Effector memory CD8-positive, alpha-beta T cell (primary cell): ENCODE data around the gene APBA2.

Experiments
- ATAC-seq: fragments of 150-1000 bp; cut with Tn5 transposase; replicated peaks from 2 replicates; pipeline ENCODE4 v1.10.0; 2021; ENCODE audit warnings: mild to moderate bottlenecking, moderate library complexity
- DNase-seq, 3 experiments: peaks; one replicate each; pipeline ENCODE4 v3.0.0; 2021
- H3K27ac Mint-ChIP-seq, 2 donors: one replicate each; pipeline ENCODE4 v1.8.0; 2022; ENCODE audit warnings: mild to moderate bottlenecking in 2 of 2, mixed read lengths in 2 of 2, moderate library complexity in 2 of 2
- H3K27me3 Mint-ChIP-seq, 2 donors: one replicate each; pipeline ENCODE4 v1.8.0; 2022; ENCODE audit warnings: mixed read lengths in 2 of 2
- H3K36me3 Mint-ChIP-seq: one replicate; pipeline ENCODE4 v1.8.0; 2022; ENCODE audit warnings: mild to moderate bottlenecking, moderate library complexity, mixed read lengths; ENCODE audit not compliant: insufficient read depth
- H3K4me1 Mint-ChIP-seq, 2 donors: one replicate each; pipeline ENCODE4 v1.8.0; 2022; ENCODE audit warnings: low read depth in 2 of 2, mixed read lengths in 2 of 2
- H3K4me3 Mint-ChIP-seq, 2 donors: one replicate each; pipeline ENCODE4 v1.8.0; 2022; ENCODE audit warnings: mild to moderate bottlenecking in 2 of 2, mixed read lengths in 2 of 2, moderate library complexity in 2 of 2
- H3K9me3 Mint-ChIP-seq, 2 donors: one replicate each; pipeline ENCODE4 v1.8.0; 2022; ENCODE audit warnings: mixed read lengths in 2 of 2

Gene APBA2

GRCh38 chr15:29127506-29128430, 242.0 kb downstream of the APBA2 start:
- ATAC-seq, result no peak
- DNase-seq, result no peak
- Mint-ChIP-seq H3K27me3 (peaks cover 0 to 16% of the 10 kb centered on the region in 2 donors), H3K9me3 (no peaks in the 10 kb centered on the region), H3K27ac (no peak overlapping the region), H3K4me1 (no peaks in the 10 kb centered on the region), H3K36me3 (peaks cover 3% of the 10 kb centered on the region), H3K4me3 (no peak overlapping the region)

- peaks cover 9 to 25% of the 10 kb centered on the region in 2 donors for H3K27me3 Mint-ChIP-seq
- no peak for DNase-seq
- H3K27ac Mint-ChIP-seq, result no peak overlapping the region
- no peaks in the 10 kb centered on the region for H3K9me3 Mint-ChIP-seq
- H3K4me1 Mint-ChIP-seq, result no peaks in the 10 kb centered on the region
- H3K36me3 Mint-ChIP-seq, result peaks cover 3% of the 10 kb centered on the region
- H3K4me3 Mint-ChIP-seq, result no peak overlapping the region
- no peak for ATAC-seq
These were observed 242.9 kb downstream of the APBA2 start for GRCh38 chr15:29128671-29129070.

- no peak overlapping the region for H3K27ac Mint-ChIP-seq
- no peaks in the 10 kb centered on the region for H3K9me3 Mint-ChIP-seq
- no peak overlapping the region for H3K4me3 Mint-ChIP-seq
- H3K4me1 Mint-ChIP-seq, result no peaks in the 10 kb centered on the region
- DNase-seq, result no peak
- peaks cover 13 to 31% of the 10 kb centered on the region in 2 donors for H3K27me3 Mint-ChIP-seq
- no peak for ATAC-seq
- peaks cover 3% of the 10 kb centered on the region for H3K36me3 Mint-ChIP-seq
These were observed 243.4 kb downstream of the APBA2 start for GRCh38 chr15:29129221-29129620.

- Mint-ChIP-seq H3K9me3 (no peaks in the 10 kb centered on the region), H3K4me1 (no peaks in the 10 kb centered on the region), H3K27ac (no peak overlapping the region), H3K4me3 (no peak overlapping the region), H3K36me3 (peaks cover 3% of the 10 kb centered on the region), H3K27me3 (peaks cover 13 to 38% of the 10 kb centered on the region in 2 donors)
- ATAC-seq (no peak), DNase-seq (no peak)
These were observed 244.2 kb downstream of the APBA2 start for GRCh38 chr15:29129926-29130325.

- ATAC-seq (no peak), DNase-seq (no peak)
- H3K9me3 Mint-ChIP-seq, result no peaks in the 10 kb centered on the region
- H3K27me3 Mint-ChIP-seq, result peaks cover 13 to 43% of the 10 kb centered on the region in 2 donors
- no peak overlapping the region for H3K27ac Mint-ChIP-seq
- H3K4me1 Mint-ChIP-seq, result no peaks in the 10 kb centered on the region
- peaks cover 3% of the 10 kb centered on the region for H3K36me3 Mint-ChIP-seq
- no peak overlapping the region for H3K4me3 Mint-ChIP-seq
These were observed 244.7 kb downstream of the APBA2 start for GRCh38 chr15:29130476-29130875.

- ATAC-seq (no peak), DNase-seq (no peak)
- Mint-ChIP-seq H3K27ac (no peak overlapping the region), H3K4me1 (no peaks in the 10 kb centered on the region), H3K27me3 (peaks cover 13 to 44% of the 10 kb centered on the region in 2 donors), H3K9me3 (no peaks in the 10 kb centered on the region), H3K4me3 (no peak overlapping the region), H3K36me3 (peaks cover 3% of the 10 kb centered on the region)
These were observed 245.4 kb downstream of the APBA2 start for GRCh38 chr15:29130951-29131839.

DNA sequence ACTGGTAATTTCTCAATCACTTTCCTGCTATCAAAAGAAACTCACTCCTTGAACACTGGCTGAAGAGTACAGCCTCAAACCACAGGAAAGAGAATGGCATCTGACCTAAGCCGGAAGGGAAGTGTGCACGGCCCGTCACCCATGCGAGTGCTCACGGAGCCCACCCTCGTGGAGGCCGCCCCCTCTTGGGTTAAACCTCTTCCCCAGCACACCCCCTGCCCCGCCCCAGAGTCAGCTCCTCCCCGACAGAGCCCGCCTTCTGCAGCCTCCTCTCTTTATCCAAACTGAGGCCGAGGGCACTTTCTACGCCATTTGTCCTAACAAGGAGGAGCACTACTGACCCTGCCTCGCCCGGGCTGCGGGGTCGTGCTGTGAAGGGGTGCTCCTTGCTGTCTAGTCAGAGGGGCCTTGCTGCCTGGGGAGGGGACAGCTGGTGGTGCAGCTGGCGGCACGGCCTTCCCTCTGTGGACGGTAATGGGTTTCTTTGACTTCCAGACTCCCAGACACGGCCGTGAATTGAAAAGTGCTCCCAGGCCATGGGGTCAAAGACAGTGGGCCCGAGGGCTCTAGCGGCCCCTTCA, 246.2 kb downstream of the APBA2 start:
- Mint-ChIP-seq H3K27me3 (peaks cover 16 to 50% of the 10 kb centered on the region in 2 donors), H3K9me3 (no peaks in the 10 kb centered on the region), H3K36me3 (peaks cover 3% of the 10 kb centered on the region), H3K4me1 (no peaks in the 10 kb centered on the region), H3K27ac (no peak overlapping the region), H3K4me3 (no peak overlapping the region)
- DNase-seq (no peak), ATAC-seq (no peak)

GRCh38 chr15:29132735-29133181, 247.0 kb downstream of the APBA2 start:
- H3K4me1 Mint-ChIP-seq, result no peaks in the 10 kb centered on the region
- H3K27me3 Mint-ChIP-seq, result peaks cover 19 to 51% of the 10 kb centered on the region in 2 donors
- H3K36me3 Mint-ChIP-seq, result peaks cover 3% of the 10 kb centered on the region
- DNase-seq (no peak), ATAC-seq (no peak)
- H3K4me3 Mint-ChIP-seq, result no peak overlapping the region
- H3K27ac Mint-ChIP-seq, result no peak overlapping the region
- H3K9me3 Mint-ChIP-seq, result no peaks in the 10 kb centered on the region

DNA sequence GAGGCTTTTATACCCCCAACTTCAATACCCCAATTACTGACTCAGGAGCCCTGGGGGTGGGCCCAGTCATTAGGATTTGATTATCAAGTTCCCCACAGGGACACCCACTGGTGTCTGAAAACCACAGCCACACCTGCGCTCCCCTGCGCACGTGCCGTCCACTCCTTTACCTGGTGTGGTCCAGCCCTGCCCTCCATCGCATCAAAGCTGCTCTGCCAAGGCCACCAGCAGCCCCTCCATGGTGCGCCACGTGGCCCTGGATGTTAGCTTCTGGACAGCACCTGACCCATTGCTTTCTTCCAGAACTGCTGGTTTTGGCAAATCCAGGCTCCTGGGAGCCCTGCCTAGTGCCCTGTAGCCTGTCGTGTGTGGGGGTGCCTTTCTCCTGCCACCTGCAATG, 247.5 kb downstream of the APBA2 start:
- ATAC-seq (no peak), DNase-seq (no peak)
- H3K27ac Mint-ChIP-seq, result no peak overlapping the region

GRCh38 chr15:29133791-29134190, 248.0 kb downstream of the APBA2 start:
- Mint-ChIP-seq H3K9me3 (no peaks in the 10 kb centered on the region), H3K36me3 (peaks cover 3% of the 10 kb centered on the region), H3K4me3 (no peak overlapping the region), H3K27me3 (peaks cover 27 to 61% of the 10 kb centered on the region in 2 donors), H3K27ac (no peak overlapping the region), H3K4me1 (no peaks in the 10 kb centered on the region)
- DNase-seq (no peak), ATAC-seq (no peak)

More for the DNA sequence above, 247.5 kb downstream of the APBA2 start:
- Mint-ChIP-seq H3K36me3 (peaks cover 3% of the 10 kb centered on the region), H3K4me1 (no peaks in the 10 kb centered on the region), H3K4me3 (no peak overlapping the region), H3K9me3 (no peaks in the 10 kb centered on the region), H3K27me3 (peaks cover 22 to 56% of the 10 kb centered on the region in 2 donors)

DNA sequence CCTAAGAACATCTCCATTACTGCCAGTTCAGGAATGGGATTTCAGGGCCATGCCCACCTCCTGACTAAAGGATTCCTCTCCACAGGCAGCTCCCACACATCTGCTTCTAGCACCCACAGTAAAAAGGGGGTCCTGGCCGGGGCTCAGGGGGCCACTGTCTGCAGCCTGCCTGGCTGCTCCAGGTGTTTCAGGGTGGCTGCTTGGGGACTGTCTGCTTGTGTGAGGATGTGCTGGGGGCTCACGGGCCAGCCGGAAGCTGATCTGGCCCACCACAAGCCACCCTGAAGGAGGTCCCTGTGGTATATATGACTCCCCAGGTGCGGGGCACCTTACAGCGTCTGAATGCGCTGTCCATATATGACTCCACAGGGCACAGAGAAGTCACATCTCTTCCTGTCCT, 248.5 kb downstream of the APBA2 start:
- H3K9me3 Mint-ChIP-seq, result no peaks in the 10 kb centered on the region
- no peak for ATAC-seq

DNA sequence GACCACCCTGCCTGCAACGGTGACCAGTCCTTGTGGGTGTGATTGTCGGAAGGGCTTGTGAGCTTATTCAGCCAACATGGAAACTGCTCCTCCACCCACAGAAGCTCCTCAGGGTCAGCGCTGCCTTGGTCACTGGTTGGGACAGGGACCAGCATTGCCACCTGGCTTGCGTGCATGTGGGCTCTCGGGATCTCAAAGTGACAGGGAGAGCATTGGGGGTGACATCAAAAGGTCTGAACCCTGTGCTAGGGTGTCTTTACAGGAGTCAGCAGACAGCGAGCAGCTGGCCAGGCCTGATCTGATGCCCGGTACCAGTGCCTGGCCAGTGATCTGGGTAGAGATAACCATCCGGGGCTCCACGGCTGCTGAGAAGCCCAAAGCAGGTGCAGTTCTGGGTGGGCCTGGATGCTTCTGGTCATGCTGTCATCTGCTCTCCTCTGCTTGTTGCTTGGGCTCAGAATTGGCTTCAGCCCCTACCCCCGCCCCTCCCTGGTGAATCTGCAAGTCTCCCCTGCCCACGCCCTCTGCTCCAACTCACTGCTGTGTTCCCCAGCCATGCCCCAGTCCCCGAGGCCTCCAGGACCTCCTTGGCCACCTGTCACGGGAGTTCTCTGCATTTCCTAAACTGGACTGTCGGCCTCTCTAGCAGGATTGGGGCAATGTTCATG, 249.0 kb downstream of the APBA2 start:
- Mint-ChIP-seq H3K27ac (no peak overlapping the region), H3K27me3 (peaks cover 33 to 70% of the 10 kb centered on the region in 2 donors), H3K4me3 (no peak overlapping the region), H3K36me3 (peaks cover 3% of the 10 kb centered on the region), H3K9me3 (no peaks in the 10 kb centered on the region), H3K4me1 (peaks cover 2 to 3% of the 10 kb centered on the region in 2 donors)
- no peak for ATAC-seq
- no peak for DNase-seq

More for the DNA sequence above, 248.5 kb downstream of the APBA2 start:
- Mint-ChIP-seq H3K27me3 (peaks cover 30 to 65% of the 10 kb centered on the region in 2 donors), H3K4me1 (peaks cover 0 to 2% of the 10 kb centered on the region in 2 donors), H3K27ac (no peak overlapping the region), H3K36me3 (peaks cover 3% of the 10 kb centered on the region), H3K4me3 (no peak overlapping the region)
- no peak for DNase-seq

GRCh38 chr15:29135309-29135657, 249.5 kb downstream of the APBA2 start:
- H3K27ac Mint-ChIP-seq, result no peak overlapping the region
- H3K36me3 Mint-ChIP-seq, result peaks cover 3% of the 10 kb centered on the region
- H3K4me3 Mint-ChIP-seq, result no peak overlapping the region
- DNase-seq (no peak), ATAC-seq (no peak)
- H3K9me3 Mint-ChIP-seq, result no peaks in the 10 kb centered on the region
- H3K4me1 Mint-ChIP-seq, result peaks cover 7% of the 10 kb centered on the region in 2 donors
- peaks cover 38 to 75% of the 10 kb centered on the region in 2 donors for H3K27me3 Mint-ChIP-seq
